ENCODE measurements around the gene MEIOSIN. TPM values are rescaled to one million over a fixed set of nuclear protein-coding genes. Genes with fewer than 3 reads are reported as not detected.
"Not testable (repeated sequence)": the region's sequence is repeated elsewhere in the genome, so short reads cannot be mapped to it uniquely, and the experiment has no call there.

MEIOSIN gene
- polyA plus RNA-seq (2013, experiment 1 of 2; ENCODE audit: insufficient read length): not detected
- not detected for polyA plus RNA-seq (2013, experiment 2 of 2; ENCODE audit: insufficient read length)

GRCh38 chr19:45733160-45733810, at the start of gene MEIOSIN:
TSS of gene MEIOSIN (plus strand) at chr19:45733439. CDS start at chr19:45735377, 1,938 bp downstream.
- no peak for DNase-seq

GRCh38 chr19:45685045-45685444, 48.2 kb upstream of the MEIOSIN start:
- DNase-seq: not testable (repeated sequence)

- no peak for DNase-seq
These were observed 45.6 kb upstream of the MEIOSIN start for GRCh38 chr19:45687599-45687998.

DNA sequence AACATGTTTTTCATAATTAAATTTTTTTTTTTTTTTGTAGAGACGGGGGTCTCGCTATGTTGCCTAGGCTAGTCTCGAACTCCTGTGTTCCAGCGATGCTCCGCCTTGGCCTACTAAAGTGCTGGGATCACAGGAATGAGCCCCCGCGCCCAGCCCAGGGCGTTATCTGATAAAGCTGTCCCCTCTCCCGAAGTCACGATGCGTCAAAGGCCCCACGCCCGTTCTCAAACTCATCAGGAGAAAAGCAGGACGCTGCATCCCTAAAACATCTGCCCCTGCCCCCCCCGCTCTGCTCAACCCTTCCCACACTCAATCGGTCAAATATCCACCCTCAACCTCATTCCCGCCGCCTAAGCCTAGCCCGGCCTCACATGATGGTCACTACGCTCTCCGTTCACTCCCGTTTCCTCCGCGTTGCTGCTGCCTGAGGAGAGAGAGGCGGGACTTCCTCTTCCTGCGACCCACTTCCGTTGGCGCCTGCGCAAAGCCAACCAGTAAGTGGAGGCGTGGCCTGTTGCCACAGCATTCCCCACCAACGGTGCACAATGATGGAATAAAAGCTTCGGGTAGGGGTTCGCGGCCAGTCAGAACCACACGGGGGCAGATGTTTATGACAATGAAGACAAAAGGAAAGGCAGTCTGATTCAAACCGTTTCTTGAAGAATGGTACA, 41.6 kb upstream of the MEIOSIN start, which contains the start of gene SNRPD2:
Gene SNRPD2, minus strand, starts transcription at position 438 of the 671 bp plus-strand sequence. Its CDS starts 65 bp downstream, at position 373.
- DNase-seq: peak; percentile 94

GRCh38 chr19:45692187-45693105, 40.8 kb upstream of the MEIOSIN start, which contains the start of gene QPCTL:
TSS of gene QPCTL (plus strand) at chr19:45692666. CDS start at chr19:45692704, 38 bp downstream.
- peak; percentile 100 for DNase-seq

GRCh38 chr19:45693106-45693788, 40.0 kb upstream of the MEIOSIN start:
- peak; percentile 71 for DNase-seq

DNA sequence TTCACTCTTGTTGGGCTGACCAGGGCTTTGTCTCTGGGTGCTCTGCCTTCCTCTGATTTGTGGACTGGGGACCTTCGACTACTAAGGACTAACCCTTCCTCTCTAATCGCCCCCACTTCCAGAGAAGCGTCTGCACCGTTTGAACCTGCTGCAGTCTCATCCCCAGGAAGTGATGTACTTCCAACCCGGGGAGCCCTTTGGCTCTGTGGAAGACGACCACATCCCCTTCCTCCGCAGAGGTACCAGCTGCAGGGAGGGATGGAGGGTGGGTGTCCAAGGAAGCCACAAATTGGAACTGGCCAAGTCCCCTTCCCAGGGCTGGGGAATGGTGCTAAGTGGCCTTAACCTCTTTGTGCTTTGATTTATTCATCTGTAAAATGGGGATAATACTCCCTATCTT, 31.6 kb upstream of the MEIOSIN start:
- DNase-seq: no peak

- no peak for DNase-seq
These were observed 28.1 kb upstream of the MEIOSIN start for GRCh38 chr19:45705115-45705514.

GRCh38 chr19:45705710-45706415, 27.4 kb upstream of the MEIOSIN start:
- no peak for DNase-seq

DNA sequence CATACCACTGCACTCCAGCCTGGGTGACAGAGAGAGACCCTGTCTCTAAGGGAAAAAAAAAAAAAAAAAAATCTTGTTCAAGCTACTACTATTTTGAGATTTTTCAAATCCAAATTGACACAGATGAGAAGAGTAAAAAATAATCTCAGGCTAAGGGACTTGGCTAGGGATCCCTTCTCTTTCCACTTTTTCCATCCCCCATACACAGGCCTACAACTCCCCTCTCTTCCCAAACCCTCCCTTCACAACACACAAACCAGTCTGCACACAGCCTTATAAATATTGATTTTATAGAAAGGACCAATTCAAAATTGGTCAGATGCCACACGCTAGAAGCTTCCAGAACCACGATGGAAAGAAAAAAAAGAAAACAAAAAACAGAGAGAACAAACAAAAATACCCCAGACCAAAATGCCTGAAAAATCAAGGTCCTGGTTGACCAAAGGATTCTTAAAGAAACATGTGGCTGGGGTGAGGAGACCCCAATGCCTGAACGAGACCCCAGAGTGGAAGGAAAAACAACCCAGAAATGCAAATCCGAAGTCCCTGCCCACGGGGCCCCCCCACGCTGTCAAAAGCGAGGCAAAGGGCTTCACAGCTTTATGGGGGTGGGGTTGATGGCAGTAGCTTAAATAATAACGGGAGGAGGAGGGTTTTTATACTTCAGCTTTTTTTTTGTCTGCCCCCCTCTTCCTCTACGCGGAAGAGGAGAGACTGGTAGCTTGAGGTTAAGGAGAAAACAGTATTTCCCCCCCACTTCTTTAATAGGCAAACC, 22.7 kb upstream of the MEIOSIN start:
- DNase-seq: no peak

GRCh38 chr19:45711851-45712698, 21.2 kb upstream of the MEIOSIN start:
- no peak for DNase-seq

- no peak for DNase-seq
These were observed 20.6 kb upstream of the MEIOSIN start for GRCh38 chr19:45712699-45713067.

- no peak for DNase-seq
These were observed 20.1 kb upstream of the MEIOSIN start for GRCh38 chr19:45713141-45713540.

GRCh38 chr19:45715139-45715538, 18.1 kb upstream of the MEIOSIN start:
- DNase-seq: no peak

GRCh38 chr19:45716359-45717130, 16.7 kb upstream of the MEIOSIN start:
- no peak for DNase-seq

DNA sequence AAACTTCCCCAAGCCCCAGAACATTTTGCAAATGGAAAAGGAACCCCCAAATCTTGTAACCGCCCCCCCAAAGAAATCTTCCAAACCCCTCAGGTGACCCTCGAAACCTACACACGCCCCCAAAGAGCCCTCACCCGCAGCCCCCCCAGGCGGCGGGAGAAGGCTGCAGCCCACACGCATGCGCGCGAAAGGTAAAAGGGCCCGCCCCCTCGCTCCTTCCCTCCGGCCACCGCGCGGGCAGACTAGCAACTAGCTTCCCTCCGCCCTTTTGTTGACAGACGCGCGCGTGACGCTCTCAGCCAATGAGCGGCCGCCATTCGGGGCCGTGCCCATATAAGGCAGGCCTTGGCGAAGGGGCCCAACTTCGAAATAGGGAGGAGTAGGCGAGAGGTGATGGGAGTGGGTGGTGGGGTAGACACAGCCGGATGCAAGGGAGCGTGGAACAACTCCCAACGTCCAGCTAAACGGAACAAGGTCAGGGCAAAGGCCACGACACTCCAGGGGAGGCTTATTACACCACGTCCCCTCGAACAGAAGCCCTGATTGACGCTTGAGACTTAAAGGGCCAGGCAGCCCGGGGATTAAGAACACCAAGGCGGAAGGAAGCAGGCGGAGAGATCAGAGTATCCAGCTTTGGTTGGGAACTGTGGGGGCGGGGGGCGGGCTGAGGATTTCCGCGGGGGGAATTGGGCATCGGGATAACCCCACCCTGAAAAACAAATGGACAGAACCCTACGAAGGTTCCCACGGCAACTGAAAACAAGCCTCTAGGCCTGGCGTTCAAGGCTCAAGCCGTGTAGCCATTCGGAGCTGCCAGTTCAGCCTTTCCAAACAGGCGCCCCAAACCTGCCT, 15.9 kb upstream of the MEIOSIN start:
- peak; percentile 99 for DNase-seq

DNA sequence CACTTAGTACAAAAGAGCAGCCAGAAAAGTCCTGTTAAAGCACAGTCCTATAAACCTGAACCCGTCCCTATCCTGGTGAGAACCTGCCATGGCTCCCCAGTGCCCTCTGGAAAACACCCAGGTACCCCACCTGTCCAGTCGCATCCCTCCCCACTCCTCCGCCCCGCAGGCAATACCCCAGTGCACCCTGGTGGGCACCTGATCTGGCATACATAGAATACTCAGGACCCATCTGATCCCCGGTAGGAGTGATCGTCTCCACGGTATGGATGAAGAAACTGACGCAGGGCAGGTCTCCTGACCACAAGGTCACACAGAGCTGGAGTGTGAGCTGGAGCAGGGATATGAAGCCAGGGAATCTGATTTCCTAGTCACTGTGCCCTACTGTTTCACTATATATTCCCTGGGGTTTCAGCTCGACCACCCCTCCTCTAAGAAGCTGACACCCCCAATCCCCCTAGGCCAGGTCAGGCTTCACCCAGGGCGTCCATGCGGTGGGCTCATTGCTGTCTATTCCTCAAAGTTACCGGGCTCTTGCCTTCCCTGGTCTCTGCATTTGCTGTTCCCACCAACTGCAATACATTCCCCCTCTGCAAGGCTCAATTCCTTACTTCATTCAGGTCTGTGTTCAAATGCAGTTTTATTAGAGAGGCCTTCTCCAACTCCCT, 15.1 kb upstream of the MEIOSIN start:
- DNase-seq: no peak

All from fibroblast of skin of back (primary cell).